GM19238 (cell line): ENCODE measurements around the gene NAP1L5.

Source experiments
- DNase-seq: peaks from one replicate; pipeline ENCODE4 v3.0.0; 2011; ENCODE audit warnings: low spot score; ENCODE audit not compliant: insufficient read length

NAP1L5 gene

GRCh38 chr4:88722828-88723227 lies 25.2 kb upstream of the NAP1L5 start:
- DNase-seq, result no peak

GRCh38 chr4:88722276-88722780 lies 24.7 kb upstream of the NAP1L5 start:
- no peak for DNase-seq

GRCh38 chr4:88720451-88721428 lies 23.1 kb upstream of the NAP1L5 start:
- DNase-seq, result no peak

GRCh38 chr4:88719381-88719780 lies 21.8 kb upstream of the NAP1L5 start:
- no peak for DNase-seq

- DNase-seq, result no peak
Observed at GRCh38 chr4:88718098-88718497, 20.5 kb upstream of the NAP1L5 start.

GRCh38 chr4:88713782-88714181 lies 16.2 kb upstream of the NAP1L5 start:
- no peak for DNase-seq

GRCh38 chr4:88709989-88710388 lies 12.4 kb upstream of the NAP1L5 start:
- DNase-seq, result no peak

- DNase-seq, result no peak
Observed at GRCh38 chr4:88706574-88706973, 8.9 kb upstream of the NAP1L5 start.

GRCh38 chr4:88705805-88706492 lies 8.3 kb upstream of the NAP1L5 start:
- DNase-seq, result no peak

- no peak for DNase-seq
Observed at GRCh38 chr4:88705223-88705622, 7.6 kb upstream of the NAP1L5 start.

GRCh38 chr4:88702782-88703181 lies 5.2 kb upstream of the NAP1L5 start:
- no peak for DNase-seq

GRCh38 chr4:88698519-88698918 lies 890 bp upstream of the NAP1L5 start:
- DNase-seq, result no peak

GRCh38 chr4:88697141-88697540 lies 488 bp downstream of the NAP1L5 start:
- no peak for DNase-seq

GRCh38 chr4:88696630-88697029 lies 999 bp downstream of the NAP1L5 start:
- DNase-seq, result no peak

GRCh38 chr4:88693792-88694191 lies 3.8 kb downstream of the NAP1L5 start:
- DNase-seq, result no peak

- no peak for DNase-seq
Observed at GRCh38 chr4:88690355-88690754, 7.3 kb downstream of the NAP1L5 start.

GRCh38 chr4:88681209-88681608 lies 16.4 kb downstream of the NAP1L5 start:
- no peak for DNase-seq

- DNase-seq, result no peak
Observed at GRCh38 chr4:88675543-88675942, 22.1 kb downstream of the NAP1L5 start.

GRCh38 chr4:88674979-88675378 lies 22.6 kb downstream of the NAP1L5 start:
- DNase-seq, result no peak

- no peak for DNase-seq
Observed at GRCh38 chr4:88674565-88674964, 23.1 kb downstream of the NAP1L5 start.

- no peak for DNase-seq
Observed at GRCh38 chr4:88673886-88674285, 23.7 kb downstream of the NAP1L5 start.

GRCh38 chr4:88672987-88673386 lies 24.6 kb downstream of the NAP1L5 start:
- DNase-seq, result no peak
